ENCODE data around the gene MIA2.
A peak's percentile ranks its signal among the peaks of the same experiment; 100 is the strongest.

DNA sequence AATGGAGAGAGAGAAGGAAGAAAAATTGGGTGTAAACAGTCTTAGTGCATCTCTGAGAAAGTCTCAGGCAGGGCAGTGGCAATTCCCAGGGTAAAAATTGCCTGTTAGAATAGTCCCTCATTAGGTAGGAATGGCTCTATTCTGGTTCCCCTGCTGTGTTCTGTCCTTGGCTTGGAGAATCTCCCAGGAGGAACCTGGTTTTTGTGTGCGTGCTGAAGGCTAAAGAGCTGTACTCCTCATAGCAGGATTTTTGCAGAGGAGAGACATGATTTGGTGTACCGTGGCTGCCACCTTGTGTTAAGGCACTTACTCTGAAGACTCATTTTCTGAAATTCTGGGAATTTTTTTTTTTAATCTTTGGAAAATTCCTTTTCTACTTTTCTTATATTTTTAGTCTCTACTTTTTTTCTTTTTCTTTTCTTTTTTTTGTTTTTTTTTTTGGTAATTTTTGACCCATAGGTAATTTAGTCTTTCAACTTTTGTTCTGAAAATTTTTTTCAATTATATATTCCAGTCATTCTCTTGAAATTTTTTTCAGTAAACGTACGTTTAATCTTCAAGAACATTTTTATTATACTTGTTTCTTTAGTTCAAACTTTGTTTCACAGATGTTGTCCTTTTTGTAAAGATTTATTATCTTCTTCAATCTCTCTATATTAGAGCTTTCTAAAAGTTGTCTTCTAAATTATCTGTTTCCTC lies 134.7 kb downstream of the MIA2 start:
- TF ChIP-seq, protein P1, sequence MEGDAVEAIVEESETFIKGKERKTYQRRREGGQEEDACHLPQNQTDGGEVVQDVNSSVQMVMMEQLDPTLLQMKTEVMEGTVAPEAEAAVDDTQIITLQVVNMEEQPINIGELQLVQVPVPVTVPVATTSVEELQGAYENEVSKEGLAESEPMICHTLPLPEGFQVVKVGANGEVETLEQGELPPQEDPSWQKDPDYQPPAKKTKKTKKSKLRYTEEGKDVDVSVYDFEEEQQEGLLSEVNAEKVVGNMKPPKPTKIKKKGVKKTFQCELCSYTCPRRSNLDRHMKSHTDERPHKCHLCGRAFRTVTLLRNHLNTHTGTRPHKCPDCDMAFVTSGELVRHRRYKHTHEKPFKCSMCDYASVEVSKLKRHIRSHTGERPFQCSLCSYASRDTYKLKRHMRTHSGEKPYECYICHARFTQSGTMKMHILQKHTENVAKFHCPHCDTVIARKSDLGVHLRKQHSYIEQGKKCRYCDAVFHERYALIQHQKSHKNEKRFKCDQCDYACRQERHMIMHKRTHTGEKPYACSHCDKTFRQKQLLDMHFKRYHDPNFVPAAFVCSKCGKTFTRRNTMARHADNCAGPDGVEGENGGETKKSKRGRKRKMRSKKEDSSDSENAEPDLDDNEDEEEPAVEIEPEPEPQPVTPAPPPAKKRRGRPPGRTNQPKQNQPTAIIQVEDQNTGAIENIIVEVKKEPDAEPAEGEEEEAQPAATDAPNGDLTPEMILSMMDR (IDR thresholded peaks at IDR 0.05): peak in 6 of 7 experiments; percentile 34 to 66 (median 58)
- TF ChIP-seq POLR2A (IDR thresholded peaks at IDR 0.05): no peak

All from body of pancreas (tissue), 4 donors.